ENCODE results near the gene DNAJC25. TPM values are rescaled to one million over a fixed set of nuclear protein-coding genes. Genes with fewer than 3 reads are reported as not detected.

Gene DNAJC25
- total RNA-seq, 1 experiment from 2014 or later = 10.2 TPM

GRCh38 chr9:111622626-111623025, 8.5 kb upstream of the DNAJC25 start:
- H3K27me3 ChIP-seq (replicated peaks; ENCODE audit: control insufficient read depth, insufficient read depth, low read length) = no peaks in the 10 kb centered on the region
- H3K9me3 ChIP-seq = no peaks in the 10 kb centered on the region
- no TSS peak for BruUV-seq (replicated peaks)
- no peaks in the 10 kb centered on the region; the same call in 1 of the 2 replicates for H3K4me1 ChIP-seq
- POLR2A ChIA-PET = no interaction called here
- H3K36me3 ChIP-seq (ENCODE audit: control insufficient read depth, insufficient read depth, low read length) = no peaks in the 10 kb centered on the region
- intact Hi-C loops (cut with micrococcal nuclease; ENCODE audit: unreplicated experiment) = loop anchor here (1.0 kb wide), 1 partner anchor 24 kb away; no protein-coding TSS in a partner anchor
- Mint-ChIP-seq H3K36me3 (ENCODE audit: insufficient read depth, unreplicated experiment) (no peaks in the 10 kb centered on the region), H3K27me3 (ENCODE audit: insufficient read depth, unreplicated experiment) (no peaks in the 10 kb centered on the region), H3K27ac (ENCODE audit: unreplicated experiment) (no peak overlapping the region), H3K4me1 (ENCODE audit: low read depth, unreplicated experiment) (peaks cover 2% of the 10 kb centered on the region), H3K9me3 (ENCODE audit: unreplicated experiment) (no peaks in the 10 kb centered on the region), H3K4me3 (ENCODE audit: unreplicated experiment) (no peak overlapping the region)
- CTCF ChIA-PET = interaction anchor here (2.3 kb wide), 1 partner anchor 24 kb away, joined by 26 read pairs; the partner anchor contains the start of gene PTGR1
- DNase-seq = peak in 1 of 2 experiments; percentile 29
- no peak for TF ChIP-seq CTCF (IDR thresholded peaks at IDR 0.05; ENCODE audit: insufficient read depth in 1 of 2, low read depth in 1 of 2, low read length in 1 of 2, severe bottlenecking in 1 of 2, unreplicated experiment in 1 of 2)
- H3K4me3 ChIP-seq (ENCODE audit: low read depth, low read length) = no peak overlapping the region

GRCh38 chr9:111627260-111627963, 3.7 kb upstream of the DNAJC25 start:
- H3K27ac Mint-ChIP-seq (ENCODE audit: unreplicated experiment) = no peak overlapping the region
- Histone ChIP-seq H3K4me1 (peaks cover 4% of the 10 kb centered on the region), H3K27me3 (replicated peaks; ENCODE audit: control insufficient read depth, insufficient read depth, low read length) (no peaks in the 10 kb centered on the region), H3K4me3 (ENCODE audit: low read depth, low read length) (no peak overlapping the region), H3K36me3 (ENCODE audit: control insufficient read depth, insufficient read depth, low read length) (no peaks in the 10 kb centered on the region), H3K9me3 (no peaks in the 10 kb centered on the region)
- H3K9me3 Mint-ChIP-seq (ENCODE audit: unreplicated experiment) = no peaks in the 10 kb centered on the region
- intact Hi-C loops (cut with micrococcal nuclease; ENCODE audit: unreplicated experiment) = no loop called here
- peak; percentile 41 to 61 for DNase-seq
- peaks cover 6% of the 10 kb centered on the region for H3K4me1 Mint-ChIP-seq (ENCODE audit: low read depth, unreplicated experiment)
- ChIA-PET CTCF (interaction anchor here (0.6 to 0.7 kb wide), 2 partner anchors 28 to 96 kb away, joined by 3 to 5 read pairs; partner anchors contain the start of gene PTGR1), POLR2A (no interaction called here)
- BruUV-seq (replicated peaks) = no TSS peak
- peaks cover 17% of the 10 kb centered on the region for H3K36me3 Mint-ChIP-seq (ENCODE audit: insufficient read depth, unreplicated experiment)
- H3K27me3 Mint-ChIP-seq (ENCODE audit: insufficient read depth, unreplicated experiment) = no peaks in the 10 kb centered on the region
- no peak for TF ChIP-seq CTCF (IDR thresholded peaks at IDR 0.05; ENCODE audit: insufficient read depth in 1 of 2, low read depth in 1 of 2, low read length in 1 of 2, severe bottlenecking in 1 of 2, unreplicated experiment in 1 of 2)
- no peak overlapping the region for H3K4me3 Mint-ChIP-seq (ENCODE audit: unreplicated experiment)

GRCh38 chr9:111628411-111628810, 2.7 kb upstream of the DNAJC25 start:
- intact Hi-C loops (cut with micrococcal nuclease; ENCODE audit: unreplicated experiment) = no loop called here
- Mint-ChIP-seq H3K27ac (ENCODE audit: unreplicated experiment) (no peak overlapping the region), H3K9me3 (ENCODE audit: unreplicated experiment) (no peaks in the 10 kb centered on the region), H3K27me3 (ENCODE audit: insufficient read depth, unreplicated experiment) (no peaks in the 10 kb centered on the region), H3K36me3 (ENCODE audit: insufficient read depth, unreplicated experiment) (peaks cover 26% of the 10 kb centered on the region), H3K4me3 (ENCODE audit: unreplicated experiment) (no peak overlapping the region), H3K4me1 (ENCODE audit: low read depth, unreplicated experiment) (peaks cover 16% of the 10 kb centered on the region)
- Histone ChIP-seq H3K9me3 (no peaks in the 10 kb centered on the region), H3K4me3 (ENCODE audit: low read depth, low read length) (no peak overlapping the region), H3K4me1 (peaks cover 9% of the 10 kb centered on the region), H3K27me3 (replicated peaks; ENCODE audit: control insufficient read depth, insufficient read depth, low read length) (no peaks in the 10 kb centered on the region), H3K36me3 (ENCODE audit: control insufficient read depth, insufficient read depth, low read length) (no peaks in the 10 kb centered on the region)
- ChIA-PET POLR2A (no interaction called here), CTCF (no interaction called here)
- no peak for DNase-seq
- TF ChIP-seq CTCF (IDR thresholded peaks at IDR 0.05; ENCODE audit: insufficient read depth in 1 of 2, low read depth in 1 of 2, low read length in 1 of 2, severe bottlenecking in 1 of 2, unreplicated experiment in 1 of 2) = no peak
- no TSS peak for BruUV-seq (replicated peaks)

Measured in Caco-2 (cell line).